ENCODE measurements around the gene CGNL1.

Gene CGNL1

DNA sequence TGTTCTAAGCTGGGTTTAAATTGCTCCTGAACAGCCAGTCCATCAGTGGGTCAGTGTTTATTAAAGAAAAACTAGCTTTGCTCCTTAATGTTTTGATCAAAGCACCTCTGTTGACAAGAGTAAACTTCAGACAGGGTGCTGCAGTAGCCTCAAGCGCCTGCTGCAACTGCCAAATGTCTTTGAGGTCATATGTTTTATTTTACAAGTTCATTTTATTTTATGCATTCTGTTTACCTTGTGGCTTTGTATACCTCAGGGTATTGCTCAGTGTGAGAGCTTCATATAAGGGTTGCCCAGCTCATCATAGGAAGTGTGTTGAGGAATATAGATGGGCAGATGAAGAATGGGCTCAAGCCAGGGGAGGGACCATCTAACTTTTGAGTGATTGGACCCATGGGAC, 223.9 kb downstream of the CGNL1 start:
- TF ChIP-seq CTCF (IDR thresholded peaks at IDR 0.05; ENCODE audit: insufficient read depth, low read depth, low read length, missing control alignments): no peak
- no peak for DNase-seq (ENCODE audit: low read depth)
- H3K4me3 ChIP-seq (ENCODE audit: low read length): no peak overlapping the region
